ENCODE data around the gene INPP4A.

- TF ChIP-seq CTCF (IDR thresholded peaks at IDR 0.05) (no peak), ZFX (IDR thresholded peaks at IDR 0.05; ENCODE audit: borderline replicate concordance) (no peak)
Measured at GRCh38 chr2:98469862-98470544, 25.3 kb downstream of the INPP4A start.

Measured in 22Rv1 (cell line).